SIG-M5 (cell line): Measurements from ENCODE around the gene SLC39A11.
"Not testable (repeated sequence)": the region's sequence is repeated elsewhere in the genome, so short reads cannot be mapped to it uniquely, and the experiment has no call there.

Experiments
- DNase-seq: peaks from one replicate; lab custom pipeline; 2025; lab: John Stamatoyannopoulos, UW

Gene SLC39A11

DNA sequence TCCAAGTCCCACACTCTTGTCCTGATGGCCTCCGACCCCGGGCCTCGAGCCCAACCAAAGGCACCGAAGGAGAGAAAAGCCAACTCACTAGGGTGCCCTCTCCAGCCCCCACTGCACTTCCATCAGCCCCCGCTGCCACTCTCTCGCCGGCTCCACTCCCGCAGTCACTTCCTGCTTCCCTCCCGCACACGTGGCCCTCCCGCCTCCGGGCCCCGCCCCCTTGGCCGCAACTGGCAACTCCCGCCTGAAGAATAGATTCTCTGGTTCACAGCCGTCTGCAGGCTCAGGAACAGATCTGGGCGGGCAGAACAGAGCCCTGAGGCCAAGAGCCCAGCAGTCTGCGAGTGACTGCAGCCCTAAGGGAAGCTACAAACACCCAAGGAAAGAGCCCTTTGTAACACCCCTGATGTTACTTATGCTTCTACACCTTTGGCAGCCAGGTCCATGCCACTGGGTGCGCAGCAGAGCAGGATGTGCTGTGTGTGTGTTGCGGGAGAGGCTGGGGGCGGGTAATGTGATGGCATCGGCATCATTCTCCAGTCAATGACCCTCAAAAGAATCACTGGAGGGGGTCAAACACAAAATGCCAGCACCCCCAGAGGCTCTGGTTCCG lies at the start of gene SLC39A11:
SLC39A11 (minus strand) TSS at position 166 of the 613 bp plus-strand sequence. CDS start 3,924 bp downstream, outside the sequence.
- peak; percentile 68 for DNase-seq

- DNase-seq = no peak
Observed at GRCh38 chr17:73141411-73141810, 48.9 kb upstream of the SLC39A11 start.

- no peak for DNase-seq
Observed at GRCh38 chr17:73140566-73140965, 48.1 kb upstream of the SLC39A11 start.

- no peak for DNase-seq
Observed at GRCh38 chr17:73139296-73139695, 46.8 kb upstream of the SLC39A11 start.

DNA sequence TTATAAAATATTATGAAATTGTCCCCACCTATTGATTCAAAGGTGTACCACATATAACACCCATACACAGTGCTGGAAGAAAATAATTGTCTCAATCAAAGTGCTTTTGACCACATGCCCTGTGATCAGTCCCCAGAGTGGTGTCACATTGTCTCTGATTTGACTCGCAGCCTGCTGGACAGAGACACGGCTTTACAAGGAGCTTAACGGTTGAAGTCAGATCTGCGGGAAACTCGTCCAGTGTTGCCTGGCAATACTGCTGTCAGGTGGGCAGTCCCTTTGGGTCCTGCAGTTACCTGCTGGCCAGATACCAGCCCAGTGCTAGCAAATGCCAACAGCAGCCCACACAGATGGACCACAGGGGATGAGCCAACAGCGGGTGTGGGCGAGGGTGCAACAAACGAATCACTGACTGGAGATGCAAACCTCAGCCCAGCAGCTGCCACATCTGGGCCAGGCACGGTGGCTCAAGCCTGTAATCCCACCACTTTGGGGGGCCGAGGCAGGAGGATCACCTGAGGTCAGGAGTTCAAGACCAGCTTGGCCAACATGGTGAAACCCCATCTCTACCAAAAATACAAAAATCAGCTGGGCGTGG lies 46.2 kb upstream of the SLC39A11 start:
- DNase-seq = no peak

DNA sequence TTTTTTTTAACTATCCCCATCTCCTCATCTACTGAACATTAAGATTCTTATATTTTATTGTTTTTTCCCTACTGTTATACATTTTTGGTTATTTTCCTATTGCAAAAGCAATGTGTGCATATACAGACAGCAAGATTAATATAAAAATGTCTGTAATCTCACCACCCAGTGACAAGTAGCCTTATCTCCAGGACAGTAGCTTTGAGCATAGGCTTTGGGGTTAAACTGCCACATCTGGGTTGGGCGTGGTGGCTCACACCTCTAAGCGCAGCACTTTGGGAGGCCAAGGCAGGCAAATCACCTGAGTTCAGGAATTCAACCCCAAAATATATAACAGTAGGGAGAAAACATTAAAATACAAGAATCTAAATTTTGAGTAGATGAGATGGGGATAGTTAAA lies 44.9 kb upstream of the SLC39A11 start:
- no peak for DNase-seq

DNA sequence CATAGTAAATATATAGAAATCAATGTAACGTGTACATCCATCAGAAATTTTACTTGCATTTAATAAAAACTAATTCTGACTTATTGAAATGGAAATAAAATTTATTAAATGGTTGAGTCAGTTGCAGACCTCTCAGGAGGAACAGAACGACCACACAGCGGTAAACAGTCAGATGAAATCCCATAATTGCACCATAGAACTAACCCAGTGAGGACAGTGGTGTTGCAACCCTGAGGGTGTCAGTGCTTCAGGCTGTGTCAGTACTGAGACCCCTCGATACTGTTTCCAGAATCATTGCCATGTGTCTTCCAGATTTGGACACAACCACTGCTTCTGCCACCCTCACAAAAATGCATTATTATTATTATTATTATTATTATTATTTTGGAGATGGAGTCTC lies 43.3 kb upstream of the SLC39A11 start:
- no peak for DNase-seq

DNA sequence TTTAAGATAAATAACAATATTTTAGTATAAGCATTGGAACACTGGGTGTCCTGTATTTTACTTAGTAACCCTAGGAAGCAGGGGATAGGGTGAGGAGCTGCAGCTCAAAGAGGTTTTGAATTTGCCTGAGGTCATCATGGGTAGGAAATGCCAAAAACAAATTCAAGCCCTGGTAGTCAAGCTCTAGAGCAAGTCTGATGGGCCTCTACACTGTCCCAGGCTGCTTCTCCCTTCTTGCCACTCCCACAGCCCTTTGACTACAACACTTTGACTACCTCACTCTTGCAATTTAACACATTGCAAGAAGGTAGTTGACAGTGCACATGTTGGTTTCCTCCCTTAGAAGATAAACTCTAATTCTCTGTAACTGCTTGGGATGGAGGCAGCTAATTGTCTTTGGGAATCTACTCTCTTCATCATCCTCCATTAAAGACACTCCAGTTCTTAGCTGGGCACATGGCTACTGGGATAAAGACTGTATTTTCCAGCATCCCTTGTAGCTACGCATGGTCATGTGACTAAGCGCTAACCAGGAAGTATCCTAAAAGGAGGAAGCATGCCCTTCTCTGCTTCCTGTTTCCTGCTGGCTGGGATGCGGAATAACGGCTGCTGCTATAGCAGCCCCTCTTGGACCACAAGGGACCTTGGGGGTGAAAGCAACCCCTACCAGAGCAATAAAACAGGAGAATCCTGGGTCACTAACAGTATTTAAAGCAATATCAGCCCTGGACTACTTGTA lies 41.6 kb upstream of the SLC39A11 start:
- no peak for DNase-seq

GRCh38 chr17:73132085-73132492 lies 39.6 kb upstream of the SLC39A11 start:
- no peak for DNase-seq

- not testable (repeated sequence) for DNase-seq
Observed at GRCh38 chr17:73131439-73131838, 39.0 kb upstream of the SLC39A11 start.

- no peak for DNase-seq
Observed at GRCh38 chr17:73130977-73131376, 38.5 kb upstream of the SLC39A11 start.

DNA sequence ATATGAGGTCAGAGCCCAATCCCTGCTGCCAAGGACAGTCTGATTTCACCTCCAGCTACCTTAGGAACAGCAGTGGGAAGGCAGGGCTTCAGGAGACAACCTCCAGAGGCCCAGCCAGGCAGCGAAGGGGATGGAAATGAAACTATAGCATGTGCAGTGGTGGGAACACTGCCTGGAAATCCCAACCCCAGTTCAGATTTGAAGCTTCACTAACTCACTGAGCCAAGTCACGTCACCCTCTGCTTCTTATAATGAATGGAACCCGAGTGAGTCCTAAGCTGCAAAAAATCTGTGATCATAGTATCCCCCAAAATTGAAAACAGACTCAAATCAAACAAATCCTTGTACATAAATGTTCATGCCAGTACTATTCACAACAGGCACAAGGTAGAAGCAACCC lies 36.0 kb upstream of the SLC39A11 start:
- no peak for DNase-seq

GRCh38 chr17:73126716-73127473 lies 34.4 kb upstream of the SLC39A11 start:
- DNase-seq = no peak

DNA sequence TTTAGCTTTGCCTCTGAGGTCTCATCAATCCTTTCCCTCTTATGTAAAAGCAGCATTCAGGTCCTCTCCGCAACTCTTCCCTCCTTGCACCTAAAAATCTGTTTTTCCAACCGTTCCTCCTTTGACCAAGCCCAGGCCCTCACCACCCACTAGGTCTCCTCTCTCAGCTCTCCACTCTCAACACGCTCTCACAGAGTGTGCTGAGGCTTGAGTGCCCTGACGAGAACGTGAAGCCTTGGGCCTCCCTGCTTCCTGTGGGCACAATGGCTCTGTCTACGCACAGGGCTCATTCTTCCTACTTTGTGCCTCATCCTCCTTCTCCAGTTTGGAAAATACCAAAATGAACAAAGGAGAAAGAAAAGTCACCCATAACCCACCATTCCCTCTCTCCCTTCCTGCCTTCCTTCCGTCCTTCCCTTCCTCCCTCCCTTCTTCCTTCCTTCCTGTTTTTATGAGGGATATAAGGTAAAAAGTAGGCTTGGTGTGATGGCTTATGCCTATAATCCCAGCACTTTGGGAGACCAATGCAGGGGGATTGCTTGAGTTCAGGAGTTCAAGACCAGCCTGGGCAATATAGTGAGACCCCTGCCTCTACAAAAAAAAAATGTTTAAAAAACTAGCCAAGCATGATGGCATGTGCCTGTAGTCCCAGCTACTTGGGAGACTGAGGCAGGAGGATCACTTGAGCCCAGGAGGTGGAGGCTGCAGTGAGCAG lies 31.3 kb upstream of the SLC39A11 start:
- DNase-seq = no peak

DNA sequence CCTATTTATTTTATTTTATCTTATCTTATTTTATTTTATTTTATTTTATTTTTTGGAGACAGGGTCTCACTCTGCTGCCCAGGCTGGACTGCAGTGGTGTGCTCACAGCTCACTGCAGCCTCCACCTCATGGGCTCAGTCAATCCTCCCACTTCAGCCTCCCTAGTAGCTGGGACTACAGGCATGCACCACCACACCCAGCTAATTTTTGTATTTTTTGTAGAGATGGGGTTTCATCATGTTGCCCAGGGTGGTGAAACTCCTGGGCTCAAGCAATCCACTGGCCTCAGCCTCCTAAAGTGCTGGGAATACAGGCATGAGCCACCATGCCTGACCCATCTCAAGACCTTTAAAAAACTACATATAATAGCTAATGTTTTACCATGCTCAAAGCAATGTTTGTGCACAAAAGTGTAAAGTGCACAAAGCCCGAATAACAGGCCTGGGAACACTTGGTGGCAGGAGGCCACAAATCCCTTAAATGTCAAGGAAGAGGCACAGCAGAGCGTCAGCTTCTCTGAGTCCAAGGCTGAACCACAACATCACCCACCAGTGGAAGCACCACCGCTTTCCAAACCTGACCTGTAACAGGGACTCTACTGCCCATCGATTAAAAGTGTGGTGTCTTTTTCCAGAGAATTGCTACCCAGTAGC lies 30.6 kb upstream of the SLC39A11 start:
- DNase-seq = no peak

DNA sequence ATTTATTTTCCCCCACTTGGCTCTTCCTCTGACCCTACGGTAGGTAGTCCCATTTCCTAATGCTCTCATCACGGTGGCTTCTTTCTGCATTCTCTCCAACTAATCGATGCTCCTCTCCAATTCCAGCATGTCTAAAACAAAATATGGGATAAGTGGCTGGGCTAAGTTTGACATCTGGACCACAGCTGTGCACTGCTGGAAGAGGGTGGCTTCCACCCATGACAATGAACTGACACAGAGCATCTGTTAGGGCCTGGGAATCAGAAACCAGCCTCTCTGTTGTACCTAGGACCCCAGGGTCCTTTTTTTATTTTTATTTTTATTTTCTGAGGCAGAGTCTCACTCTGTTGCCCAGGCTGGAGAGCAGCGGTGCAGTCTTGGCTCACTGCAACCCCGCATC lies 29.0 kb upstream of the SLC39A11 start:
- DNase-seq = no peak

- no peak for DNase-seq
Observed at GRCh38 chr17:73119631-73120030, 27.1 kb upstream of the SLC39A11 start.

DNA sequence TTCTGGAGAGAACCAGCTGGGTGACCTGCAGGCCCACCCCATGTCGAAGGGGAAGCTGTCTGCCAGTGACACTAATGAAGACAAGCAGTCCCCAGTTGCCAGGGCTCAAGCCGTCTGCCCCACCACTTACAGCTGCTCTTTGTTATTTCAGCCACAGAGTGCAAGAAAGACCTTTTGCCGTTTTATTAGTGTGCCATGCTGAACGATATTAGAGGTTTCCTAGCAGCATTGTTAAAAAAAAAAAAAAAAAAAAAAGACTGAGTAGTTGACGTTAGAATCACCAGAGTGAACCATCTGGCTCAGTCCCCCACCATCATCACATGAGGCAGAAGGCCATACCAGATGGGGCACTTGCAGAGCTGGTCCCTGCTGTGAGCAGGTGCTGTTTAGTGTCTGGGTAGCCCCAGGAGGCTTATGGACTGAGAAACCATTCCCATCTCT lies 26.5 kb upstream of the SLC39A11 start:
- no peak for DNase-seq

- DNase-seq = no peak
Observed at GRCh38 chr17:73118139-73118538, 25.7 kb upstream of the SLC39A11 start.

DNA sequence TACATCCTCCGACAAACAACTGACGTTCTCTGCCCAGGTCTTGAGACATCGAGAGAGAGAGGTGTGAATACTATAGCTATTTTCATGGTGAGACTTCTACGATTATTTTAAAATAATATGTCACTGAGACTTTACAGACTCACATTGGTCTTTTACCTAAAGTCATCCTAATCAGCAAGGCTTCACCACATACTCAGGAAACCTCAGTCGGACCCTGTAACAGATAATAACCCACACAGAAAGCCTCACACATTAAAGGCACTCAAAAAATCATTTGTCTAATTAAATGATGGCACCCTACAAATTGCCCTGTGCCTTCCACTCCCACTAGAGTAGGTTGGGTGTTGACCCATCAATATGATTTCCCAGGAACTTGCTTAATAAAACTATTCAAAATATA lies 19.8 kb upstream of the SLC39A11 start:
- no peak for DNase-seq

DNA sequence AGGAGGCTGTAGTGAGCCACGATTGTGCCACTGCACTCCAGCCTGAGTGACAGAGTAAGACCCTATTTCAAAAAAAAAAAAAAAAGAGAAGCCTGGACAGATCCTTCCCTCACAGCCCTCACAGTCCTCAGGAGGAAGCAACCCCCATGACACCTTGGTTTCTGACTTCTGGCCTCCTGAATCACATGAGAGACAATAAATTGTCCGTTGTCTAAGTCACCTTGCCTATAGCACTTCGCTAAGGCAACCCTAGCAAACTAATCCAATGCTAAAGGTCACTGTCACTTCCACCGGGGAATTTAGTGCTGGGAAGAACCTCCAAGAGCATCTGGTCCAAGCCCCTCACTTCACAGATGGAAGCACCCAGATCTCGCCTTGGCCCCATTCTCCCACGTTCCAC lies 18.9 kb upstream of the SLC39A11 start:
- DNase-seq = no peak
